OCI-LY7 (cell line): ENCODE measurements around the gene S100A4. TPM values are rescaled to one million over a fixed set of nuclear protein-coding genes. Genes with fewer than 3 reads are reported as not detected.
"Not testable (repeated sequence)": the region's sequence is repeated elsewhere in the genome, so short reads cannot be mapped to it uniquely, and the experiment has no call there.

Source experiments
- BruUV-seq: library from RNA; stranded (reverse); fragments of 400-500 nt; replicated peaks from 2 replicates; lab custom pipeline; 2021; lab: Mats Ljungman, UMichigan
- CTCF ChIA-PET: fragments of 300-600 bp; sonication (Branson Sonifier 250); formaldehyde crosslinking; loops from one replicate; lab custom pipeline; 2022; ENCODE audit warnings: antibody characterized with exemption; ENCODE audit not compliant: unreplicated experiment; lab: Charles Lee
- POLR2A ChIA-PET: fragments of 300-600 bp; sonication (Branson Sonifier 250); formaldehyde crosslinking; loops from one replicate; lab custom pipeline; 2022; ENCODE audit warnings: antibody characterized with exemption; lab: Charles Lee
- DNase-seq: peaks from one replicate; pipeline ENCODE4 v3.0.0-alpha.2; 2015; ENCODE audit warnings: low spot score
- H2AFZ ChIP-seq: fragments of 200-600 bp; sonication (generic), shearing (Covaris generic); 2 replicates; pipeline ENCODE4 v1.6.1; 2014; ENCODE audit warnings: mild to moderate bottlenecking, antibody characterized with exemption, low read length, moderate library complexity
- H3K27ac ChIP-seq: fragments of 200-600 bp; sonication (generic); 2 replicates; pipeline ENCODE4 v1.5.1; 2014; ENCODE audit warnings: mixed run types, low read depth, mild to moderate bottlenecking, moderate library complexity, low read length, inconsistent platforms; ENCODE audit not compliant: poor library complexity, severe bottlenecking
- H3K36me3 ChIP-seq: fragments of 200-600 bp; sonication (generic); 2 replicates; pipeline ENCODE4 v1.6.1; 2014; ENCODE audit warnings: mild to moderate bottlenecking, antibody characterized with exemption, low read length, moderate library complexity, mixed read lengths; ENCODE audit not compliant: insufficient read depth
- H3K4me1 ChIP-seq: fragments of 200-600 bp; sonication (generic); 2 replicates; pipeline ENCODE4 v1.5.1; 2014; ENCODE audit warnings: mild to moderate bottlenecking, low read length; ENCODE audit not compliant: insufficient read depth, poor library complexity, severe bottlenecking
- H3K4me2 ChIP-seq: fragments of 200-600 bp; sonication (generic); 2 replicates; pipeline ENCODE4 v1.6.1; 2014; ENCODE audit warnings: mild to moderate bottlenecking, low read length
- H3K4me3 ChIP-seq: fragments of 200-600 bp; sonication (generic); 2 replicates; pipeline ENCODE4 v1.5.1; 2014; ENCODE audit warnings: mild to moderate bottlenecking, low read depth, low read length; ENCODE audit not compliant: poor library complexity, severe bottlenecking
- H3K79me2 ChIP-seq: fragments of 200-600 bp; sonication (generic); 2 replicates; pipeline ENCODE4 v1.6.1; 2016; ENCODE audit warnings: low read depth, mild to moderate bottlenecking, low read length, moderate library complexity, mixed read lengths; ENCODE audit not compliant: insufficient read depth
- H3K9me2 ChIP-seq: fragments of 200-600 bp; sonication (generic); 2 replicates; pipeline ENCODE4 v1.6.1; 2016; ENCODE audit warnings: mild to moderate bottlenecking, low read length, mixed read lengths; ENCODE audit not compliant: insufficient read depth
- H3K9me3 ChIP-seq: fragments of 200-600 bp; sonication (generic); 2 replicates; pipeline ENCODE4 v1.6.1; 2014; ENCODE audit warnings: mild to moderate bottlenecking, mixed run types, low read length, mixed read lengths
- H4K20me1 ChIP-seq: fragments of 200-600 bp; sonication (generic); 2 replicates; pipeline ENCODE4 v1.6.1; 2014; ENCODE audit warnings: mild to moderate bottlenecking, antibody characterized with exemption, low read length, moderate library complexity, mixed read lengths; ENCODE audit not compliant: insufficient read depth
- CTCF ChIP-seq: fragments of 200-600 bp; sonication (generic); conservative IDR thresholded peaks from 2 replicates; pipeline ENCODE4 v1.5.1; 2014; ENCODE audit warnings: mild to moderate bottlenecking, antibody characterized with exemption, low read length, moderate library complexity, mixed read lengths
- EZH2phosphoT487 ChIP-seq: fragments of 200-600 bp; sonication (generic); IDR thresholded peaks from 2 replicates; pipeline ENCODE4 v1.6.1; 2018; ENCODE audit warnings: low read depth, borderline replicate concordance, mild to moderate bottlenecking, mixed run types, antibody characterized with exemption, low read length, moderate library complexity, mixed read lengths
- intact Hi-C: fragments of 100-400 bp; cut with micrococcal nuclease; formaldehyde crosslinking; loops from one replicate; pipeline ENCODE4 v1.10.0; 2022; ENCODE audit not compliant: unreplicated experiment
- total RNA-seq, 2 experiments: library from RNA; depleted of rRNA in 1 of 2; stranded (reverse); fragments of >200 nt in 1 of 2; shearing (Covaris generic) in 1 of 2; gene quantifications; 2 replicates each; pipeline ENCODE4 v1.2.3, GENCODE V29; 2014 to 2022

Gene S100A4
- total RNA-seq, 2 experiments from 2014 or later, result 1.6 to 1.9 TPM

- CTCF ChIA-PET, result interaction anchor here (0.5 kb wide), 1 partner anchor 39 kb away, joined by 3 read pairs; no protein-coding TSS in a partner anchor
Measured at GRCh38 chr1:153577624-153578051, 32.0 kb upstream of the S100A4 start.

GRCh38 chr1:153577138-153577537, 31.5 kb upstream of the S100A4 start:
- no peak for TF ChIP-seq CTCF
- no peak for TF ChIP-seq EZH2phosphoT487
- H3K4me2 ChIP-seq, result no peak overlapping the region
- no peaks in the 10 kb centered on the region for H4K20me1 ChIP-seq
- no peaks in the 10 kb centered on the region for H3K36me3 ChIP-seq
- peaks cover 8% of the 10 kb centered on the region for H3K4me1 ChIP-seq
- no peaks in the 10 kb centered on the region for H3K79me2 ChIP-seq
- no peaks in the 10 kb centered on the region for H3K9me3 ChIP-seq
- no peak overlapping the region for H3K4me3 ChIP-seq
- H3K9me2 ChIP-seq, result no peaks in the 10 kb centered on the region
- no peak for DNase-seq
- ChIA-PET CTCF (no interaction called here), POLR2A (interaction anchor here (1.2 to 2.1 kb wide), 3 partner anchors 16 to 27 kb away, joined by 3 to 6 read pairs (median 4); no protein-coding TSS in a partner anchor)
- intact Hi-C loops, result no loop called here
- H3K27ac ChIP-seq, result no peak overlapping the region
- no peak overlapping the region for H2AFZ ChIP-seq
- BruUV-seq, result no TSS peak

More at GRCh38 chr1:153577624-153578051, 32.0 kb upstream of the S100A4 start:
- POLR2A ChIA-PET, result interaction anchor here (0.7 to 2.1 kb wide), 5 partner anchors 13 to 44 kb away, joined by 3 to 6 read pairs (median 4); no protein-coding TSS in a partner anchor
- Histone ChIP-seq H3K4me2 (no peak overlapping the region), H4K20me1 (no peaks in the 10 kb centered on the region), H3K9me2 (no peaks in the 10 kb centered on the region), H3K4me1 (peaks cover 3% of the 10 kb centered on the region), H2AFZ (no peak overlapping the region), H3K4me3 (no peak overlapping the region), H3K27ac (no peak overlapping the region), H3K36me3 (no peaks in the 10 kb centered on the region), H3K9me3 (no peaks in the 10 kb centered on the region), H3K79me2 (no peaks in the 10 kb centered on the region)
- intact Hi-C loops, result no loop called here
- no TSS peak for BruUV-seq
- DNase-seq, result no peak
- TF ChIP-seq CTCF, result no peak
- TF ChIP-seq EZH2phosphoT487, result no peak

DNA sequence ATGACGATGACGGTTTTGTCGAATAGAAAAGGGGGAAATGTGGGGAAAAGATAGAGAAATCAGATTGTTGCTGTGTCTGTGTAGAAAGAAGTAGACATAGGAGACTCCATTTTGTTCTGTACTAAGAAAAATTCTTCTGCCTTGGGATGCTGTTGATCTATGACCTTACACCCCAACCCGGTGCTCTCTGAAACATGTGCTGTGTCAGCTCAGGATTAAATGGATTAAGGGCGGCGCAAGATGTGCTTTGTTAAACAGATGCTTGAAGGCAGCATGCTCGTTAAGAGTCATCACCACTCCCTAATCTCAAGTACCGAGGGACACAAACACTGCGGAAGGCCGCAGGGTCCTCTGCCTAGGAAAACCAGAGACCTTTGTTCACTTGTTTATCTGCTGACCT, 29.9 kb upstream of the S100A4 start:
- CTCF ChIA-PET, BruUV-seq: not testable (repeated sequence)

GRCh38 chr1:153575081-153575491, 29.5 kb upstream of the S100A4 start:
- H3K9me3 ChIP-seq, H3K4me3 ChIP-seq, H3K4me2 ChIP-seq, intact Hi-C loops, H2AFZ ChIP-seq, H3K79me2 ChIP-seq, H3K36me3 ChIP-seq, H3K9me2 ChIP-seq, BruUV-seq, CTCF ChIA-PET, POLR2A ChIA-PET, H3K27ac ChIP-seq, H4K20me1 ChIP-seq, DNase-seq: not testable (repeated sequence)
- H3K4me1 ChIP-seq, result peaks cover 13% of the 10 kb centered on the region

More for the DNA sequence above, 29.9 kb upstream of the S100A4 start:
- H3K4me3 ChIP-seq, H4K20me1 ChIP-seq, H3K9me2 ChIP-seq, H3K36me3 ChIP-seq, H3K79me2 ChIP-seq, H3K4me2 ChIP-seq, H3K27ac ChIP-seq, H2AFZ ChIP-seq, POLR2A ChIA-PET, intact Hi-C loops, DNase-seq, H3K9me3 ChIP-seq: not testable (repeated sequence)
- peaks cover 13% of the 10 kb centered on the region for H3K4me1 ChIP-seq
